Neural cell (in vitro differentiated cells): Measurements from ENCODE around the gene KCNRG. TPM values are rescaled to one million over a fixed set of nuclear protein-coding genes. Genes with fewer than 3 reads are reported as not detected.

Experiments used
- H2AFZ ChIP-seq: fragments of 200-600, 300-800 bp; sonication (generic), shearing (Covaris generic); 2 replicates; pipeline ENCODE4 v1.6.0; 2014; ENCODE audit warnings: low read depth, mild to moderate bottlenecking, antibody characterized with exemption, low read length, moderate library complexity
- H3F3A ChIP-seq: fragments of 200-600 bp; shearing (Covaris generic); 2 replicates; pipeline ENCODE4 v1.6.1; 2016; ENCODE audit warnings: mild to moderate bottlenecking, moderate library complexity, mixed read lengths, antibody characterized with exemption, low read length; ENCODE audit not compliant: insufficient read depth, poor library complexity, severe bottlenecking
- H3K27ac ChIP-seq: fragments of 200-600, 300-800 bp; sonication (generic), shearing (Covaris generic); 2 replicates; pipeline ENCODE4 v1.5.1; 2014; ENCODE audit warnings: mild to moderate bottlenecking, low read length, moderate library complexity
- H3K27me3 ChIP-seq: fragments of 300-800, 200-600 bp; sonication (generic), shearing (Covaris generic); 2 replicates; pipeline ENCODE4 v1.6.0; 2014; ENCODE audit warnings: mild to moderate bottlenecking, low read depth, low read length, moderate library complexity; ENCODE audit not compliant: insufficient read depth
- H3K36me3 ChIP-seq: fragments of 300-800, 200-600 bp; sonication (generic), shearing (Covaris generic); 2 replicates; pipeline ENCODE4 v1.5.1; 2014; ENCODE audit warnings: mild to moderate bottlenecking, antibody characterized with exemption, low read length, moderate library complexity; ENCODE audit not compliant: insufficient read depth
- H3K4me2 ChIP-seq: fragments of 300-800, 200-600 bp; sonication (generic), shearing (Covaris generic); 2 replicates; pipeline ENCODE4 v1.6.0; 2014; ENCODE audit warnings: mild to moderate bottlenecking, low read length
- H3K4me3 ChIP-seq: fragments of 300-800, 200-600 bp; sonication (generic), shearing (Covaris generic); 2 replicates; pipeline ENCODE4 v1.5.1; 2014; ENCODE audit warnings: mild to moderate bottlenecking, low read length, moderate library complexity
- H3K79me2 ChIP-seq: fragments of 200-600 bp; shearing (Covaris generic); replicated peaks from 2 replicates; pipeline ENCODE4 v1.6.0; 2014; ENCODE audit warnings: mild to moderate bottlenecking, low read length, moderate library complexity; ENCODE audit not compliant: insufficient read depth
- H3K9ac ChIP-seq: fragments of 300-800, 200-600 bp; sonication (generic), shearing (Covaris generic); 2 replicates; pipeline ENCODE4 v1.6.1; 2016; ENCODE audit warnings: mild to moderate bottlenecking, low read length, mixed read lengths
- H3K9me2 ChIP-seq: fragments of 200-600 bp; shearing (Covaris generic); 2 replicates; pipeline ENCODE4 v1.6.1; 2016; ENCODE audit warnings: mild to moderate bottlenecking, low read length, mixed read lengths; ENCODE audit not compliant: insufficient read depth
- H3K9me3 ChIP-seq: fragments of 200-600, 300-800 bp; sonication (generic), shearing (Covaris generic); 2 replicates; pipeline ENCODE4 v1.6.1; 2016; ENCODE audit warnings: mild to moderate bottlenecking, mixed run types, low read length, moderate library complexity, mixed read lengths
- H4K20me1 ChIP-seq: fragments of 200-600 bp; shearing (Covaris generic); 2 replicates; pipeline ENCODE4 v1.6.1; 2016; ENCODE audit warnings: mild to moderate bottlenecking, mixed run types; ENCODE audit not compliant: insufficient read depth
- EP300 ChIP-seq: fragments of 450-650 bp; conservative IDR thresholded peaks from 2 replicates; pipeline ENCODE4 v1.6.1; 2014; ENCODE audit warnings: antibody characterized with exemption, mild to moderate bottlenecking, moderate library complexity; ENCODE audit not compliant: poor library complexity, severe bottlenecking
- EZH2 ChIP-seq: fragments of 200-600, 300-800 bp; shearing (Covaris generic), sonication (generic); IDR thresholded peaks from 2 replicates; pipeline ENCODE4 v1.6.1; 2014; ENCODE audit warnings: antibody characterized with exemption, low read length, borderline replicate concordance, mild to moderate bottlenecking; ENCODE audit not compliant: insufficient read depth, poor library complexity, severe bottlenecking
- MXI1 ChIP-seq: fragments of 450-650 bp; conservative IDR thresholded peaks from 2 replicates; pipeline ENCODE4 v1.6.1; 2014; ENCODE audit warnings: antibody characterized with exemption, mild to moderate bottlenecking; ENCODE audit not compliant: poor library complexity, severe bottlenecking
- POLR2AphosphoS5 ChIP-seq: IDR thresholded peaks from 2 replicates; pipeline ENCODE4 v1.6.1; 2012
- RAD21 ChIP-seq: fragments of 450-650 bp; conservative IDR thresholded peaks from 2 replicates; pipeline ENCODE4 v1.6.1; 2014; ENCODE audit warnings: antibody characterized with exemption, mild to moderate bottlenecking, moderate library complexity
- SMC3 ChIP-seq: fragments of 450-650 bp; conservative IDR thresholded peaks from 2 replicates; pipeline ENCODE4 v1.6.1; 2014; ENCODE audit warnings: antibody characterized with exemption, mild to moderate bottlenecking, moderate library complexity; ENCODE audit not compliant: poor library complexity
- TAF1 ChIP-seq: IDR thresholded peaks from 2 replicates; pipeline ENCODE4 v1.6.1; 2012; ENCODE audit warnings: low read depth
- polyA plus RNA-seq: library from polyadenylated mRNA; depleted of rRNA; stranded (reverse); fragments of >200 nt; gene quantifications from 2 replicates; pipeline ENCODE4 v1.2.3, GENCODE V29; 2014
- TF ChIP-seq, protein P1 (sequence below): fragments of 450-650 bp; IDR thresholded peaks from 2 replicates; pipeline ENCODE4 v1.5.1; 2014; ENCODE audit warnings: antibody characterized with exemption, mild to moderate bottlenecking, moderate library complexity; ENCODE audit not compliant: poor library complexity, severe bottlenecking
- TF ChIP-seq, protein P2 (sequence below): IDR thresholded peaks from 2 replicates; pipeline ENCODE4 v1.6.1; 2012; ENCODE audit warnings: borderline replicate concordance

The KCNRG gene
- polyA plus RNA-seq, 1 donor from 2014 or later = 6.7 TPM

DNA sequence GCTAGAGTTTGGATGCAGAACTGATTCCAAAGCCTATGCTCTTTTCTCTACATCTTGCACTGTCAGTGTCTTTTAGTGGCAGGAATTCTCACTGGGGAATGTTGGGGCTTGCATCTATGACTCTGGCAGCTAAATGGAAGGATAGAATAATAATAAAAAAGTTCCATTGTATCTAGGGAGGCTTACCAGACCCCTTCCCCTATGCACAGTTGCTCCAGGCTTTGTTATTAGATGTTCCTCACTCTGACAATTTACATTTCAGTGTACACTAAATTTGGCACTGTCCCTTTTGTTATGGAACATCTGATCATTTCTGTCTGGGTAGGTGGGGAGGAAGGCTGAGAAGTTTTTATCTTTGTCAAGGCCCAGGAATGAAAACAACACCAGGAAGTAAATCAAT, 22.1 kb upstream of the KCNRG start:
- no peak overlapping the region for H3K27ac ChIP-seq
- H2AFZ ChIP-seq = no peak overlapping the region
- H3K4me3 ChIP-seq = no peak overlapping the region
- H4K20me1 ChIP-seq = no peaks in the 10 kb centered on the region
- no peaks in the 10 kb centered on the region for H3F3A ChIP-seq
- TF ChIP-seq EP300 (no peak), POLR2AphosphoS5 (no peak), TAF1 (no peak), EZH2 (no peak), RAD21 (no peak), SMC3 (no peak)
- TF ChIP-seq, protein P1, sequence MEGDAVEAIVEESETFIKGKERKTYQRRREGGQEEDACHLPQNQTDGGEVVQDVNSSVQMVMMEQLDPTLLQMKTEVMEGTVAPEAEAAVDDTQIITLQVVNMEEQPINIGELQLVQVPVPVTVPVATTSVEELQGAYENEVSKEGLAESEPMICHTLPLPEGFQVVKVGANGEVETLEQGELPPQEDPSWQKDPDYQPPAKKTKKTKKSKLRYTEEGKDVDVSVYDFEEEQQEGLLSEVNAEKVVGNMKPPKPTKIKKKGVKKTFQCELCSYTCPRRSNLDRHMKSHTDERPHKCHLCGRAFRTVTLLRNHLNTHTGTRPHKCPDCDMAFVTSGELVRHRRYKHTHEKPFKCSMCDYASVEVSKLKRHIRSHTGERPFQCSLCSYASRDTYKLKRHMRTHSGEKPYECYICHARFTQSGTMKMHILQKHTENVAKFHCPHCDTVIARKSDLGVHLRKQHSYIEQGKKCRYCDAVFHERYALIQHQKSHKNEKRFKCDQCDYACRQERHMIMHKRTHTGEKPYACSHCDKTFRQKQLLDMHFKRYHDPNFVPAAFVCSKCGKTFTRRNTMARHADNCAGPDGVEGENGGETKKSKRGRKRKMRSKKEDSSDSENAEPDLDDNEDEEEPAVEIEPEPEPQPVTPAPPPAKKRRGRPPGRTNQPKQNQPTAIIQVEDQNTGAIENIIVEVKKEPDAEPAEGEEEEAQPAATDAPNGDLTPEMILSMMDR = no peak
- TF ChIP-seq, protein P2, sequence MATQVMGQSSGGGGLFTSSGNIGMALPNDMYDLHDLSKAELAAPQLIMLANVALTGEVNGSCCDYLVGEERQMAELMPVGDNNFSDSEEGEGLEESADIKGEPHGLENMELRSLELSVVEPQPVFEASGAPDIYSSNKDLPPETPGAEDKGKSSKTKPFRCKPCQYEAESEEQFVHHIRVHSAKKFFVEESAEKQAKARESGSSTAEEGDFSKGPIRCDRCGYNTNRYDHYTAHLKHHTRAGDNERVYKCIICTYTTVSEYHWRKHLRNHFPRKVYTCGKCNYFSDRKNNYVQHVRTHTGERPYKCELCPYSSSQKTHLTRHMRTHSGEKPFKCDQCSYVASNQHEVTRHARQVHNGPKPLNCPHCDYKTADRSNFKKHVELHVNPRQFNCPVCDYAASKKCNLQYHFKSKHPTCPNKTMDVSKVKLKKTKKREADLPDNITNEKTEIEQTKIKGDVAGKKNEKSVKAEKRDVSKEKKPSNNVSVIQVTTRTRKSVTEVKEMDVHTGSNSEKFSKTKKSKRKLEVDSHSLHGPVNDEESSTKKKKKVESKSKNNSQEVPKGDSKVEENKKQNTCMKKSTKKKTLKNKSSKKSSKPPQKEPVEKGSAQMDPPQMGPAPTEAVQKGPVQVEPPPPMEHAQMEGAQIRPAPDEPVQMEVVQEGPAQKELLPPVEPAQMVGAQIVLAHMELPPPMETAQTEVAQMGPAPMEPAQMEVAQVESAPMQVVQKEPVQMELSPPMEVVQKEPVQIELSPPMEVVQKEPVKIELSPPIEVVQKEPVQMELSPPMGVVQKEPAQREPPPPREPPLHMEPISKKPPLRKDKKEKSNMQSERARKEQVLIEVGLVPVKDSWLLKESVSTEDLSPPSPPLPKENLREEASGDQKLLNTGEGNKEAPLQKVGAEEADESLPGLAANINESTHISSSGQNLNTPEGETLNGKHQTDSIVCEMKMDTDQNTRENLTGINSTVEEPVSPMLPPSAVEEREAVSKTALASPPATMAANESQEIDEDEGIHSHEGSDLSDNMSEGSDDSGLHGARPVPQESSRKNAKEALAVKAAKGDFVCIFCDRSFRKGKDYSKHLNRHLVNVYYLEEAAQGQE = no peak
- H3K4me2 ChIP-seq = no peak overlapping the region
- peaks cover 2% of the 10 kb centered on the region for H3K79me2 ChIP-seq
- H3K27me3 ChIP-seq = no peaks in the 10 kb centered on the region
- no peaks in the 10 kb centered on the region for H3K36me3 ChIP-seq
- H3K9me3 ChIP-seq = no peaks in the 10 kb centered on the region
- no peaks in the 10 kb centered on the region for H3K9me2 ChIP-seq
- H3K9ac ChIP-seq = no peak overlapping the region

DNA sequence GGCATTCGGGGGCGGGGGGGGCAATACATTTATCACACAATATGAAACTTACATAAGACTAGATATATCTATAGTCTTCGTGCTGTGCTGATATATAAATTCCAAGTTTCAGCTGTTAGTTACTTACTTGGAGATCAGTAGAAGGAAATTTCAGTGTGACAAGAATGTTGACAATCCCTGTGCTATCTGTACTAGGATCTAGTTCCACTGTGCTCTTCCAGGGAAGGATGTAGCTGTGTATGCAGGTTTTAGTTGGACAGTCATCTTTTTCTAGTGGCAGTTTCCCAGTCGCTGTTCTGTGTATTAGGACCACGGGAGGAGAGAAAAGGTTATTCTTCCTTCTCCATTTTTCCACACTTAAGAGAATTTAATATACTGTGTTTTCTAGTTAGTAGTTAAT, 21.6 kb upstream of the KCNRG start:
- no peak for TF ChIP-seq RAD21
- no peak for TF ChIP-seq SMC3
- TF ChIP-seq, protein P2 = no peak
- TF ChIP-seq TAF1 = no peak
- no peak for TF ChIP-seq MXI1
- TF ChIP-seq EZH2 = no peak
- TF ChIP-seq EP300 = no peak
- TF ChIP-seq POLR2AphosphoS5 = no peak
- TF ChIP-seq, protein P1 = no peak
- Histone ChIP-seq H3K9ac (no peak overlapping the region), H3K9me2 (no peaks in the 10 kb centered on the region), H2AFZ (no peak overlapping the region), H3K27me3 (no peaks in the 10 kb centered on the region), H4K20me1 (no peaks in the 10 kb centered on the region), H3K36me3 (no peaks in the 10 kb centered on the region), H3K4me2 (no peak overlapping the region), H3F3A (no peaks in the 10 kb centered on the region), H3K79me2 (peaks cover 7% of the 10 kb centered on the region), H3K27ac (no peak overlapping the region), H3K9me3 (no peaks in the 10 kb centered on the region), H3K4me3 (no peak overlapping the region)
